Measurements from ENCODE around the gene KCNN2. TPM values are rescaled to one million over a fixed set of nuclear protein-coding genes. Genes with fewer than 3 reads are reported as not detected.
A peak's percentile ranks its signal among the peaks of the same experiment; 100 is the strongest.

The KCNN2 gene
- total and polyA plus RNA-seq, 2 of the 4 experiments (the other 2 are of a cell fraction) = 2.2 to 8.8 TPM

- BruUV-seq (replicated peaks) = no TSS peak
- in situ Hi-C loops (cut with MboI; ENCODE audit: low sequenced_read_pairs) = no loop called here
- CTCF ChIA-PET = interaction anchor here (0.9 kb wide), 1 partner anchor 23 kb away, joined by 3 read pairs; no protein-coding TSS in a partner anchor
Observed at GRCh38 chr5:114335391-114335790, 26.5 kb upstream of the KCNN2 start.

More at GRCh38 chr5:114335391-114335790, 26.5 kb upstream of the KCNN2 start:
- Histone ChIP-seq H3K18ac (ENCODE audit: low read depth, low read length) (no peak overlapping the region), H3K4me1 (ENCODE audit: control insufficient read depth, insufficient read depth, low read length) (peaks cover 2% of the 10 kb centered on the region), H2AK9ac (replicated peaks; ENCODE audit: low read depth, low read length, poor library complexity) (no peak overlapping the region), H2BK120ac (ENCODE audit: low read depth, low read length) (peak overlapping the region; percentile 17; the same call in 1 of the 2 replicates), H3K14ac (replicated peaks; ENCODE audit: low read depth, low read length) (no peak overlapping the region), H2AFZ (replicated peaks; ENCODE audit: low read length, poor library complexity) (no peak overlapping the region), H2BK15ac (ENCODE audit: low read depth, low read length) (no peak overlapping the region), H4K8ac (ENCODE audit: low read depth in 2 of 2, low read length in 2 of 2) (no peak overlapping the region), H4K5ac (ENCODE audit: low read depth, low read length) (no peak overlapping the region; the same call in 1 of the 2 replicates), H3K23ac (ENCODE audit: low read depth, low read length) (no peak overlapping the region), H2AK5ac (ENCODE audit: low read depth, low read length) (no peak overlapping the region), H3K79me1 (ENCODE audit: low read depth in 1 of 2, low read length in 2 of 2) (no peaks in the 10 kb centered on the region), H3K9ac (ENCODE audit: low read depth, low read length) (no peak overlapping the region), H2BK20ac (ENCODE audit: low read depth, low read length) (no peak overlapping the region), H3K27ac (ENCODE audit: insufficient read depth, low read length) (no peak overlapping the region), H2BK5ac (ENCODE audit: low read depth, low read length, poor library complexity, severe bottlenecking) (peak overlapping the region; percentile 37), H3K27me3 (ENCODE audit: control insufficient read depth, insufficient read depth, low read length) (no peaks in the 10 kb centered on the region), H4K91ac (ENCODE audit: insufficient read depth, low read depth, low read length) (no peak overlapping the region), H3K4me3 (ENCODE audit: insufficient read depth, low read depth, low read length) (no peak overlapping the region), H3K4ac (ENCODE audit: low read depth, low read length) (no peak overlapping the region; the same call in 1 of the 2 replicates), H3K9me3 (ENCODE audit: control insufficient read depth, insufficient read depth, low read length) (peaks cover 6% of the 10 kb centered on the region), H3K36me3 (ENCODE audit: control insufficient read depth, insufficient read depth, low read length) (no peaks in the 10 kb centered on the region), H4K20me1 (ENCODE audit: insufficient read depth, low read length) (no peaks in the 10 kb centered on the region), H3K9me1 (ENCODE audit: insufficient read depth, low read length) (no peaks in the 10 kb centered on the region), H3K4me2 (ENCODE audit: low read depth, low read length) (0 out of 2 replicates have a peak overlapping the region, but pooled peaks have one; percentile 21), H3K56ac (ENCODE audit: extremely low read depth, insufficient read depth, low read length) (no peak overlapping the region)
- peak; percentile 52 for DNase-seq
- POLR2A ChIA-PET (ENCODE audit: unreplicated experiment) = no interaction called here
- intact Hi-C loops (cut with micrococcal nuclease) = no loop called here
- peak; percentile 59 for ATAC-seq (ENCODE audit: low read depth)
- no CpG with 5 or more reads among the region's 1 CpG for WGBS, 2 experiments (ENCODE audit: extremely low coverage in 2 of 2, insufficient read length in 1 of 2)
- peak; percentile 64; the same call in 1 of the 2 replicates for TF ChIP-seq MAFK (IDR thresholded peaks at IDR 0.05; ENCODE audit: low read depth, low read length)
- TF ChIP-seq CTCF (conservative IDR thresholded peaks at IDR 0.05; ENCODE audit: low read depth, low read length) = no peak
- dilution Hi-C loops (cut with HindIII; ENCODE audit: low sequenced_read_pairs, unreplicated experiment) = no loop called here

All from IMR-90 (cell line).